HG02678 (cell line): Measurements from ENCODE around the gene AMOTL1.

Source experiments
- ATAC-seq: cut with Tn5 transposase; IDR thresholded peaks from one replicate; pipeline ENCODE4 v1.9.1; 2021; ENCODE audit warnings: mild to moderate bottlenecking, moderate library complexity; ENCODE audit not compliant: unreplicated experiment

AMOTL1 gene

DNA sequence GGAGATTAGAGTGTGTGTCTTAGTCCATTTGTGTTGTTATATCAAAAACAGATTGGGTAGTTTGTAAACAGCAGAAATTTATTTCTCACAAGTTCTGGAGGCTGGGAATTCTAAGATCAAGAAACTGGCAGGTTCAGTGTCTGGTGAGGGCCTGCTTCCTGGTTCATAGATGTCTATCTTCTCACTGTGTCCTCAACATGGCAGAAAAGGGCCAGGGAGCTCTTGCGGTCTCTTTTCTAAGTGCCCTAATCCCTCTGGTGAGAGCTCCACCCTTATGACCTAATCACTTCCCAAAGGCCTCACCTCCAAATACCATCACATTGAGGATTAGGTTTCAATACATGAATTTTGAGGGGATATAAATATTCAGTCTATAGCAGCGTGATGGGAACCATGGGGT lies 25.5 kb upstream of the AMOTL1 start:
- no peak for ATAC-seq

DNA sequence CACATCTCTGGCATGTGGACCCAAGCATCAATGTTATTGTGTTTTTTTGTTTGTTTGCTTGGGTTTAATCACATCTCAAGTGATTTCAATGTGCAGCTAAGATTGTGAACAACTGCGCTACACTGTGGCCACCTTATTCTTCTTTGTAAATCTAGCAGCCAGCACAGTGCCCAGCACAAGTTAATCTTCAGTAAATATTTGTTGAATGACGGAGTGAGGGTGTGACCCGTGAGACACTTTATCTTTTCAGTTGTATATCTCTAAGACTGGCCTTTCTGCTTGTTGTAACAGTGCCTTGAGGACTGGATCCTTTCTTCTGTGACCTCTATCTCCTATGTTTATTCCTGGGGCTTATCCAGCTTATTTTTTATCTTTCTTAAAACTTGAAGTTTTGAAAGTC lies 21.4 kb upstream of the AMOTL1 start:
- no peak for ATAC-seq

DNA sequence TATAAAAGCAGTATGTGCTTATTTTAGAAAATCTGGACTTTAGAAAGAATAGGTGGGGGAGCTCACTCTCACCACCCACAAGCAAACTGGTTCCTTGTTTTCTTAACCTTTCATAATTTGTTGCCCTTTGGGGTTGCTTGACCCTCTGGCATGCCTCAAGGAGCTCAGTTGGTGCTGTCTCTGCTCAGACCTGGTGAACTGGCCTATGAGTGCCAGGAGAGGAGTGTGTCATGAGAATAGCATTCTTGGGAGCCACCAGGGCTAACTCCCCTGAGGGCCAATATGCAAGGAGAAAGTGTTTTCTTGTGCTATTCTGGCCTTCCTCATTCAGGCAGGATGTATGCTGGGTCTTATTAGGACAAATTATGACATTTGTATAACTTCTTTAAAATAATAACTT lies 21.0 kb upstream of the AMOTL1 start:
- no peak for ATAC-seq

DNA sequence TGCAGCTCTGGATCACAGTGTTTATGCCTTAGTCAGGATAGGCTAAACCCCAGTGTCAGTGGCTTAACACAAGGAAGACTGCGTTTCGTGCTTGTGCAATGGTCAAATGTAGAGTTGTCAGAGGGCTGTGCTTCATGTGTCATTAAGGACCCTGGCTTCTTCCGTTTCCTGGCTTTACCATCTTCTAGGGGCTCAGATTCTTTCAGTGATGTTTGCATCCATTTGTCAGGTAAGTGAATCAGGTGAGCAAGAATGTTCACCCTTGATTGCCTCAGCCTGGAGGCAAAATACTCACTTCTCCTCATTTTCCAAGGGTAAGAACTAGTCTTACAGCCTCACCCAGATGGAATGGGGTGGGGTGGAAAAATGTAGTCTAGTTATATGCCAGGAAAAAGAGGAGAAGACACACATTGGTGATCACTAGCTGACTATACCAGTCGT lies 20.5 kb upstream of the AMOTL1 start:
- no peak for ATAC-seq

DNA sequence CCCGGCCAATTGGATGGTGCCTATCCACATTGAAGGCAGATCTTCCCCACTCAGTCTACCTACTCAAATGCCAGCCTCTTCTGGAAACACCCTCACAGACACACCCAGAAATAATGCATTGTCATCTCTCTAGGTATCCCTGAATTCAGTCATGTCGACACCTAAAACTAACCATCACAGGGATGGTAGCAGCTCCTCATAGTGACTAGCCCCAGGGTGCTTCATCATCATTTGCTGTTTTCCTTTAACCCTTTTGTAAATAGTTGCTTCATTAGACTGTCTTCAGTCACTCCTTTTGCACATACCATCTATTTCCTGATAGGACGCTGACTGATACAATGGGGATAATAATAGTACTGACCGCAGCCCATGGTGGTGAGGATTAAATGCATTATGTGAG lies 18.8 kb upstream of the AMOTL1 start:
- ATAC-seq = no peak

DNA sequence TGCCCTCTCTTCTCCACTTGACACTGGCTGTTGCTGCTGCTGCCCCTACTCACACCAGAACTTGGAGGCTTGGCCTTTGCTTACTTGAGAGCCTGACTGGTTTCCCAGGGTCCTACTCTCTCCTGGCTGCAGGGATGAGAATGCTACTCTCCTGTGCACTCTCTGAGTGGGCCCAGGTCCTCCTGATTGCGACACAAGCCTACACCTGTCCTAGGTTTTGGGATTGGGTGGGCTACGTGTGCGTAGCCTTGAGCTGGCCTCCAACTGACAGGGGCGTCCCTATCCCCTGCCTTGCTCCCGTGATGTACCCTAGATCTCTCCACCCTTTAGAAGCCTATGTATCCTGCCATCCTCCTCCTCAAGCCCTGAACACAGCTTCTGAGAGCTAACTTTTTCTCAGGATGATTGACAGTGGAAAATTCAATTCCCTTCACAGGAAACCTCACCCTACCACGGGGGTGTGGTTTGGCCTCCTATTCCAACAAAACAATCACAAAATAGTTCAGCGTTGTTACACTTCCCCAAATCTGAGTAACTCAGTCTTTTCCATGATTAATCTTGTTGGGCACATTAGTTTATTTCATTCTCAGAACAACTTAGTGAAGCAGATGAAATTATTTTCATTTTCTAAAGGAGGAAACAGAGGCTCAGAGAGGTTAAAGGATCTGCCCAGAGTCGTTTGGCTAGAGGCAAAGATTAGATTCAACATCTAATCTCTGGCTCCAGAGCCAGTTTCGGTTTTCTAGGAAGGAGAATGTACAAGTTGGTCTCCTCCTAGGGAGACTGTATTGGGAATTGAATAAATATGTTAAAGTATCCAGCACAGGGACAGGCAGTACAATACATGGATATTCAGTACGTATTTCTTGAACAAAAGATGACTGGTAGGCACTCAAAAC lies 17.6 kb upstream of the AMOTL1 start:
- no peak for ATAC-seq

DNA sequence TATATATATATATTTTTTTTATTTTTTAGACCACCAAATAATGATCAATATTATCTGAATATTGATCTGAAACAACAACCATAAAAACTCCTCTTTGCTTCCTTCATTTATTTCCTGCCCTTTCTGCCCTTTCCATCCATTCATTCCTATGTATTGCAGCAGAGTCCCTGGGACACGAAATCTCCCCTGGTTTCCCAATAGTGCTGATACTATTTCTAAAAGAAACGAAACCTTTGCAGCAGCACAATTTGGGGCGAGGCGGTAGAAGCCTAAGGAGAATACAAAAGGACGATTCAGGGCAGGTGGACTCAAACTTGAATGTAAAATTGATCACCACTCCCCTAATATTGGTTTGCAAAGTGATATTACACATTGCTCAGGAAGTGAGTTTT lies 16.9 kb upstream of the AMOTL1 start:
- no peak for ATAC-seq

DNA sequence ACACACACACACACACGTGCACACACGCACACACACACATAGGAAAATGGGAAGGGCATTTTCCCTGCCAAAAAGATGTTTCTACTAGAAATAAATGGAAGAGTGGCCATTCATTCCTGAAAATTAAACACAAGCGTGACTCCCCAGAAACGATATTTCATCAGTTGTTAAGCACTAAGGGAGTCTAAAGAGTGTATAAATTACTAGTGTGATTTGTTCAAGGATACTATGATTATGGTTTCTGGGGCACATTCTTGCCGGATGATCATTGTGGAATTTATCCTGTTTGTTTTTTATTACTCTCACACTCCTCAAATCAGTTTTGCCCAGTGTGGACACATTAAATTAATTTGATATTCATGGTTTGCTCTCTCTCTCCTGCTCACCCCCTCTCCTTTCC lies 16.4 kb upstream of the AMOTL1 start:
- ATAC-seq = no peak

DNA sequence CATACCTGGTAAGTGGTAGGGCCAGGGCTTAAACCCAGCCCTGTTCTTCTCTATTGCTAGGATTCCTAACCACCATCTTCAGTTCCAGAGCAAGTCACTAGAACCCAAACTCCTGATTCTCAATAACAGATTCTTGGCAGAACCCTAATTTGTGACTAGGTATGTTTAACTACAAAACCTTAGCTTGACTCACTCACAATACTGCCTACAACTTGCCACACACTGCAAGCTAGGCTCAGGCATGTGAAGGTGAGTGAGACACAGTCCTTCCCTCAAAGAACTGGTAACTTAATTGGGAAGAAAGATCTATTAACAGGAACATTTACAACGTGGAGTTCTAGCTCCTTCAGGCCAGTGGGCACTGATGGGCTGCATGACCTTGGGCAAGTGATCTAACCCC lies 14.5 kb upstream of the AMOTL1 start:
- ATAC-seq = no peak

DNA sequence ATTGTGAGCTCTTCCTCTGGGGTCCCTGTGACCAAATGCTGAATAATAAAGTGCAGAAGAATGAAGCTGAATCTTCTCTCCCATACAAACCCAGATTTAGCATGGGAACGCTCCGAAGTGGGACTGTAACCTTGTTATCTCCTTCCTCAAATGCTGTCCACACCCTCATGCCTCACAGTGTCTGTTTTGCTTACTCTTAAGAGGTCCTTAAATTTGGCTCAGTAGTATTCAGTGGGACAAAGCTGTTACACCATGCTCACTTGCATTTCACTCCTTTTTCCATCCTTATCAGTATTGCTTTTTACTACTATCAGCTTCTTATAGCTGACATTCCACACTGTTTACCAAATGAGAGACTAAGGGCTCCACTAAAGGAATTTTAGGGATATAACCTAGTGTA lies 13.8 kb upstream of the AMOTL1 start:
- no peak for ATAC-seq

DNA sequence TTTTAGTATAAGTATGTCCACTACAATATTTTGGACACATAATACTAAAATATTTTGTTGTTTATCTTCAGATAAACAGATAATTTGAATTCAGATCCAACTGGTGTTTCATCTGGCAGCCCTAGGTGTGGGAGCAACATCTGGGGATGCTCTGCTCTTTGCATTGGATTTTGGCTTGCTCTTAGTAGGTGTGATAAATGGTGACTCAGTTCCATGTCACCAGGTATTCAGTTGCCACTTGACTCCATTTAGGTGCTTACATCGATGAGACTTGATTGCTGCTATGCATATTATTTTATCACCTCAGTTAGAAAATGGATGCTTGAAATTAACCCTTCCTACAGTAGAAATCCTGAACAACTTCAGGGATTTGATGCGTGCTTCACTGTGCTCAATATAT lies 13.3 kb upstream of the AMOTL1 start:
- no peak for ATAC-seq

DNA sequence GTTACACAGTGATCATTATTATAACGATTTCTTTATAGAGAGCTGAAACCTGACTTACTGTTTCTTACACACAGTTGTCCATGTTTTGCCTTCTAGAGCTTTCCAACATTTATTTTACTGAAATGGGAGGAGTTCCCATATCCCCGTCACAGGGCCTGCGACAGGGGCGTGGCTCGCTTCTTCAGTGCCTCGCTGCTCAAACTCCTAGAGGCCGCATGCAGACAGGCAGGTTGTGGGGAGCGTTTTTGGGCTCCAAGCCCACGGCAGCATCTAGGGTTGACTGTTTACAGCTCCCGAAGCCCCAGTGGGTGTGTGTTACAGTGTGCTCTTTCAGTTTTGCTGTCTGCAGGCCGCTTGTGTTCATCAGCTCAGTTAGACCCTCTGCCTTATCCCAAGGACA lies 12.7 kb upstream of the AMOTL1 start:
- ATAC-seq = no peak

DNA sequence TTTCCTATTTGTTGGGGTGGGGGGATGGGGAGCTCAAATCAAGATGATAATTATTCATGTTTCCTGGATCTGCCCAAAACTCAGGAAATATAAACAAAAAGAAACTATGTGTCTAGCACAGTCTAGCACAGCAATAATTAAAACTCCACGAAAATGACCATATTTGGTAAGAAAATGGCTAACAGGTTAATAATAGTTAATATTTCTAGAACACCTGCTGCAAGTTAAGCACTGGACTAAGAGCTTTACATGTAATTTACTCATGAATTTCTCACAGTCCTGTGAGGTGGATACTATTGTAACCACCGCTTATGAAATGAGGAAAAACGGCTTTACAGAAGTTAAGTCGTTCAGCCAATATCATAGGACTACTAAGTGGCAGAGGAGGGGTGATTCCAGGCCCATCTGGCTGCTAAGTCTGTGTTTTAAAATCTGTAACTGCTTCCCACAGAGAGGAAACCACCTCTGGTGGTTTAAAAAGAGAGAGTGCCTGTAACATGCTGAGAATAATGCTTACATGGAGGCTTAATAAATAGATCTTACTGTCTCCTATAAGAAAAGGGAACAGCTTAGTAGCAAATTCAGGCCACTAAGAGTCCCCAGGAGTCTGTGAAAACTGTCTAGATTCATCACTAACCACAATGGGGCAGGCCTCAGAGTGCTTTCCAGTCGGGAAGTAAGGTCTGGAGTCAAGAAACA lies 11.0 kb upstream of the AMOTL1 start:
- ATAC-seq = peak; percentile 75

DNA sequence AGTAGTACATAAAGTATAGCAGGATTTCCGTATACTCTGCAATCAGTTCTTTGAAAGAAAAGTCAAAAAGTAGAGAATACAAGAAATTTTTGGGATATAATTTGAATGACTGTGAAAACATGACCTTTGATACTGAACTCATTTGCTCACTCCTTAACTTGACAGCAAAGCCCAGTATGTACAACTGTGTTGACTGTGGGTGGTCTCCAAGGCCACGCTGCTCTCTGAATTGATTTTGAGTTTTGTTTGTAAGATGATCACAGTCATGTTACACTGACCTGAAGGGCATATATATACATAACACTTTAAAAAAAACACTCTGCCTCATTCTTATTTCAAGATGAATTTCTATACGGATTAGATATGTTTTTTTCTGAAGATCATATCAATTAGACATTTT lies 9.5 kb upstream of the AMOTL1 start:
- no peak for ATAC-seq

DNA sequence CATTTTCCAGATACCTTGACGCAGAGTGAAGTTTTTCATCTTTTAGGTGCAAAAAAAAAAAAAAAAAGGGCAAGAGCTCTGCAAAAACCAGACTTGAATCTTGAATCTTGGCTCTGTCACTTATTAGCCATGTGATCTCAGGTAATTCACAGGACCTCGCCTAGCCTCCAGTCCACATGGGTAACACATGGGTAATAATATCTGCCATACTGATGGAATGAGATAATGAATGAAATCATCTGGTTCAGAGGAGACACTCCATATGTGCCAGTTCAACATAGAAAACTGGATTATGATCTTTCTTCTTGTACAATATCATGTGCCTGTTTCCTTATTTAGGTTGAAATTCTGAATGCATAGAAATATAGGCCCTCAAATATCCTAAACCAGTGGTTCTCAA lies 8.6 kb upstream of the AMOTL1 start:
- ATAC-seq = no peak

DNA sequence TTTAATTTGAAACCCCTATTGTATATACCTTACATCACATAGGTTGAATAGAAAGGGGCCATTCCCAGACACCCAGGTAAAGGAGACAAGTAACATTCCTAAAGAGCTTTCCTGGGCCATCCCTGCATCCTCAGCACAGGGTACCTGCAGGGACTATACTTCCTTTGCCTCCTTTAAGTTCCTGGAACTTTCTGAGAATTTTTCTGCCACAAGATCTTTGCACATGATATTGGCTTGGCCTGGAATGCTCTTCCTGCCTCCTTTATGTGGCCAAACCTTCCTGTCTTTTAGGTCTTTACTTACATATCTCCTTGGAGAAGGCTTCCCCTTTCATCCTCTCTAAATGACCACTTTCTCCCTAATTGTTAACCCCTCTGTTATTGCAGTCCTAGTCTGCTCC lies 7.9 kb upstream of the AMOTL1 start:
- ATAC-seq = no peak

DNA sequence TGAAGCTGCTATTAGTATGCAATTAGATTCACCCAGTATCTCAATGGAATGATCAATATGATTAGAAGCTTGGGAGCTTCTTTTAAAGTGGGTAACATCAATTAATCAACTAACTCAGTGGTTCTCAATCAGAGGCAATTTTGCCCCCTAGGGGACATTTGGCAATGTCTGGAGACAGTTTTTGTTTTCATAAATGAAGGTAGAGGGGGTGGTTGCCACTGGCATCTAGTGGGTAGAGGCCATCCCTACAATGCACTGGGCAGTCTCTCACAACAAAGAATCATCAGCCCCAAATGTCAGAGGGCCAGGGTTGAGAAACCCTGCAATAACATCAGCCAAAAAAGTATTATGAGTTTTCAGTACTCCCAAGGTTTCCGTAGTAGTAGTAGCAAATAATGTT lies 5.9 kb upstream of the AMOTL1 start:
- no peak for ATAC-seq

DNA sequence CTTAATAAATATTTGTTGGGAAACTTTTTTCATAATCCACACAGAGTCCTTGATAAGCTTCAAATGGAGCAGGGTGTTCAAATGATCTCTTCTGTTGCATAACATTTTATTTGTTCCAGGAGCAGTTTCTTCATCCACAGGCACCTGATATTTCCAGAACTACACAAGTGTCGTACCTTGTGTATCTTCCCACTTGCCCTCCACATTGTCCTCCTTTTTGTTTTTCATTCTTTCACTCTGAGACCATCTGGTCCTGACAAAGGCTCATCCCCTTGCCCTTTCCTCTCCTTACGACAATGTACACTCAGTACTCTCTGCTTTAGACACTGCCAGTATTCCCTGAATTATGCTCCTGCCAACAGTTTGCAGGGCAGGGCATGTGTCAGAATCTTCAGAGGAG lies 5.2 kb upstream of the AMOTL1 start:
- no peak for ATAC-seq

DNA sequence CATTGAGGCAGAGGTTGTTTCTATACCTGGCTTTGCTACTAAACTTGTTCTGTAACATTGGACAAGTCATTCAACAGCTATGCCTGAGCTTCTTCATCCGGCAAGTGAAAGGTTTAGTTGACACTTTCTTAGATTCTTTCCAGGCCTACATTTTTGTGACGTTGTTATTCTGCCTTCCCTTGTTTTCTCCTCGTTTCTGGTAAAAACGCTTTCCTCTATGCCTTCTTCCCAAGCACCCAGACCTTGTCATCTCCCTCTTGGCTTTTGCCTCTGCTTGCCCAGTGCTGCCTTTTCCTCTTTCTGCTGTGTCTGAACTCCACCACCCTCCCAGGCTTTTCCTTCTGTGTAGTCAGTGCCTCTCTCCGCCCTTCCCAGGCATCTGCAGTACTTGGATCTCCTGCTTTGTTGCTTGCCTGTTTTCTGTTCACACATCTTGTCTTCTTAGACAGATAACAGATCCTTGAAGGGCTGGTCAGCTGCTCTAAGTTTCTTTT lies 1.4 kb upstream of the AMOTL1 start:
- ATAC-seq = no peak

DNA sequence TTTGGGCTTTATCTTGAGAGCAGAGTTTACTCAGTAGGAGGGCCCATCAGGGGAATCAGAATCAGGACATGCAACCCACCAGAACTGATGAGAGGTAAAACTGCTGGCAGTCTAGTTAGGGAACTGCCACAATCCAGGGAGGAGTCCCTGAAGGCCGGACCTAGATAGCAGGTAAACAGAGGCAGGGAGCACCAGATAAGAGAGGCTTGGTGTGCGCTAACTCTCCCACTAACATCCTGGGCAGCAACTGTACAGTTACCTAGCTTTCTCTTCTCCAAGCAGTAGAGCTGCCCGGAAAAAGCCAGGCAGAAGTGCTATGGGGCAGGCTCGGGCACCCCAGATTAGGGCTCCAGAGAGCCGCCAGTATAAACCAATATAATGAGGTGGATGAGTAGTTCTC lies 865 bp upstream of the AMOTL1 start:
- ATAC-seq = no peak

DNA sequence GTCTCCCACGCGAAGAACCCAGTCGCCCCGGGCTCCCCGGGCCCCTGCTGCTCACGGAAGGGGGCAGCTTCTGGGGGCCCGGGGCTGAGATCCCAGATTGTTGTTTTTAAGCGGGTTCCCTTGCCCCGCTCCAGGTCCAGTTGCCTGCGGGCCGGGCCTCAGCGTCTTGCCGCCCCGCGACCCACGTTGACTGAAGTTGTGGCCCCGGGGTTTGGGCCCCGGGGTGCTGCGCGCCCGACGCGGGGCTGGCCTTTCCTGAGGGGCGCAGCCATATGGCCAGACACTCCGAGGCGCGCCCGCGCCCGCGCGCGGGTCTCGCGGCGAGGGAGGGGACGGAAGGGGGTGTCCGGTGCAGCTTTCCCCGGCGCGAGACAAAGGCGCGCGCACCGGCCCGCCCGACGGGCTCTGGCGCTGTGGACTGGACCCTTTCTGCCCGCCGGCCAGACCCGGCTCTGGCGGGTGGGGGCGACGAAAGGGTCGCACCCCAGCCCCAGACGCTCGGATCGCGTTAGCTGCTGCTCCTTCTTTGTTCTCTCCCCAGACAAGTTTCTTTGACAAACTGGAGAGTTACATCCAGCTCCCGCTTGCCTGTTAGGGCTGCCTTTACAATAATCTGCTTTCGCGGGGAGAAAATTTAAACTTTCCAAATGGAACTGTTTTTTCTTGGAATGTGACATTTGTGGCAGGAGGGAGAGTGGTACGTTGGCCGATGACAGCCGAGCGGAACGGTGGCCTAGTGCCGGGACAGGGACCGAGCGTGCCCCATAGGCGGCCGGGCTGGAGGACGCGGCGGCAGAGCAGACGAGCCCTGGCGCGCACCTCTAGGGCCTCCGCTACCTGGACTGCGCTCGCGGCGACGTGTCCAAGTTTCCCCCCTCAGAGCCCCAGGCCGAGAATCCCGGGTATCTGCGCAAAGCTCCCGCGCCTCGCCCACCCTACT lies 716 bp downstream of the AMOTL1 start:
- peak; percentile 32 for ATAC-seq
